Measurements from ENCODE around the gene UNG.

- TF ChIP-seq, protein P1, sequence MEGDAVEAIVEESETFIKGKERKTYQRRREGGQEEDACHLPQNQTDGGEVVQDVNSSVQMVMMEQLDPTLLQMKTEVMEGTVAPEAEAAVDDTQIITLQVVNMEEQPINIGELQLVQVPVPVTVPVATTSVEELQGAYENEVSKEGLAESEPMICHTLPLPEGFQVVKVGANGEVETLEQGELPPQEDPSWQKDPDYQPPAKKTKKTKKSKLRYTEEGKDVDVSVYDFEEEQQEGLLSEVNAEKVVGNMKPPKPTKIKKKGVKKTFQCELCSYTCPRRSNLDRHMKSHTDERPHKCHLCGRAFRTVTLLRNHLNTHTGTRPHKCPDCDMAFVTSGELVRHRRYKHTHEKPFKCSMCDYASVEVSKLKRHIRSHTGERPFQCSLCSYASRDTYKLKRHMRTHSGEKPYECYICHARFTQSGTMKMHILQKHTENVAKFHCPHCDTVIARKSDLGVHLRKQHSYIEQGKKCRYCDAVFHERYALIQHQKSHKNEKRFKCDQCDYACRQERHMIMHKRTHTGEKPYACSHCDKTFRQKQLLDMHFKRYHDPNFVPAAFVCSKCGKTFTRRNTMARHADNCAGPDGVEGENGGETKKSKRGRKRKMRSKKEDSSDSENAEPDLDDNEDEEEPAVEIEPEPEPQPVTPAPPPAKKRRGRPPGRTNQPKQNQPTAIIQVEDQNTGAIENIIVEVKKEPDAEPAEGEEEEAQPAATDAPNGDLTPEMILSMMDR (IDR thresholded peaks at IDR 0.05) = no peak
- TF ChIP-seq POLR2A (IDR thresholded peaks at IDR 0.05) = no peak
These were observed 29.4 kb downstream of the UNG start for GRCh38 chr12:109126784-109127183.
